SH-SY5Y (cell line): ENCODE measurements around the gene REXO1.

Experiments used
- GATA2 ChIP-seq: IDR thresholded peaks from 2 replicates; pipeline ENCODE4 v1.6.1; 2011; ENCODE audit warnings: mild to moderate bottlenecking, low read depth, low read length
- GATA3 ChIP-seq: IDR thresholded peaks from 2 replicates; pipeline ENCODE4 v1.6.1; 2011; ENCODE audit warnings: low read depth, mild to moderate bottlenecking, low read length, moderate library complexity

- TF ChIP-seq GATA3: no peak
- TF ChIP-seq GATA2: no peak
Observed at GRCh38 chr19:1849886-1850398, 1.7 kb upstream of the REXO1 start.
